RWPE2 (cell line): ENCODE data around the gene DDI2.

ENCODE experiments used
- ATAC-seq: fragments of 200-7000 bp; cut with Tn5 transposase; 3 replicates; pipeline ENCODE4 v1.9.1; 2021; ENCODE audit warnings: low read depth
- DNase-seq: peaks from one replicate; pipeline ENCODE4 v3.0.0-alpha.2; 2020; ENCODE audit warnings: low spot score
- H3K27ac ChIP-seq: fragments of 450-650 bp; 2 replicates; pipeline ENCODE4 v1.5.1; 2017; ENCODE audit warnings: mild to moderate bottlenecking; ENCODE audit not compliant: poor library complexity, severe bottlenecking
- H3K27me3 ChIP-seq: fragments of 250-450 bp; sonication (Bioruptor Pico); 2 replicates; pipeline ENCODE4 v1.5.1; 2021; ENCODE audit warnings: mild to moderate bottlenecking, moderate library complexity; ENCODE audit not compliant: insufficient read depth, poor library complexity, severe bottlenecking
- H3K36me3 ChIP-seq: fragments of 250-450 bp; sonication (Bioruptor Pico); 2 replicates; pipeline ENCODE4 v1.5.1; 2020; ENCODE audit warnings: low read depth, mild to moderate bottlenecking, moderate library complexity
- H3K4me1 ChIP-seq: fragments of 250-450 bp; sonication (Bioruptor Pico); 2 replicates; pipeline ENCODE4 v1.5.1; 2021; ENCODE audit warnings: mild to moderate bottlenecking, moderate library complexity; ENCODE audit not compliant: insufficient read depth, poor library complexity, severe bottlenecking
- H3K4me3 ChIP-seq: fragments of 250-450 bp; sonication (Bioruptor Pico); 2 replicates; pipeline ENCODE4 v1.5.1; 2021; ENCODE audit warnings: mild to moderate bottlenecking, moderate library complexity; ENCODE audit not compliant: severe bottlenecking
- H3K9me3 ChIP-seq: fragments of 250-450 bp; sonication (Bioruptor Pico); 2 replicates; pipeline ENCODE4 v1.5.1; 2021; ENCODE audit warnings: mild to moderate bottlenecking, moderate library complexity; ENCODE audit not compliant: severe bottlenecking
- TF ChIP-seq, protein P1 (sequence below): fragments of 450-650 bp; IDR thresholded peaks from one replicate; pipeline ENCODE4 v1.5.1; 2017; ENCODE audit warnings: mild to moderate bottlenecking, moderate library complexity; ENCODE audit not compliant: poor library complexity, severe bottlenecking

The DDI2 gene

DNA sequence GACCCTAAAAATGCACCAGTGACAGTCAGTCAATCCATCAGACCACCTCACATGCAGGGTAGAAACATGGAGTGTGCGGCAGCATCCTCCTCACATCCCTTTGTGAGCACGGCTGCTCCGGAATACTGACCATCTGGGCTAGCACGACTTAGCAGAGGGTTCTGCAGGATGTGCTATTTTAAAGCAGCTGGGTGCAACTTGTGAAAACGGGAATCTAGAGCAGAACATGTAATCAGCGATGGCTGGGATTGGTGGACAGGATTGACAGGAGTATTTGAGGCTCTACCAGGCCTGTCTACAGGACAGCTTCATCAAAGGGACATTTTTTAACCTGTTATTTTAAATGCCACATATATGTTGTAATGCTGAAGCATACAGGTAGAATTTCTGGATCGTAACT lies 50.1 kb downstream of the DDI2 start:
- ATAC-seq (no peak), DNase-seq (no peak)
- H3K4me3 ChIP-seq: no peak overlapping the region
- H3K27me3 ChIP-seq: no peaks in the 10 kb centered on the region
- no peaks in the 10 kb centered on the region for H3K9me3 ChIP-seq
- H3K36me3 ChIP-seq: peaks cover under 1% of the 10 kb centered on the region
- TF ChIP-seq, protein P1, sequence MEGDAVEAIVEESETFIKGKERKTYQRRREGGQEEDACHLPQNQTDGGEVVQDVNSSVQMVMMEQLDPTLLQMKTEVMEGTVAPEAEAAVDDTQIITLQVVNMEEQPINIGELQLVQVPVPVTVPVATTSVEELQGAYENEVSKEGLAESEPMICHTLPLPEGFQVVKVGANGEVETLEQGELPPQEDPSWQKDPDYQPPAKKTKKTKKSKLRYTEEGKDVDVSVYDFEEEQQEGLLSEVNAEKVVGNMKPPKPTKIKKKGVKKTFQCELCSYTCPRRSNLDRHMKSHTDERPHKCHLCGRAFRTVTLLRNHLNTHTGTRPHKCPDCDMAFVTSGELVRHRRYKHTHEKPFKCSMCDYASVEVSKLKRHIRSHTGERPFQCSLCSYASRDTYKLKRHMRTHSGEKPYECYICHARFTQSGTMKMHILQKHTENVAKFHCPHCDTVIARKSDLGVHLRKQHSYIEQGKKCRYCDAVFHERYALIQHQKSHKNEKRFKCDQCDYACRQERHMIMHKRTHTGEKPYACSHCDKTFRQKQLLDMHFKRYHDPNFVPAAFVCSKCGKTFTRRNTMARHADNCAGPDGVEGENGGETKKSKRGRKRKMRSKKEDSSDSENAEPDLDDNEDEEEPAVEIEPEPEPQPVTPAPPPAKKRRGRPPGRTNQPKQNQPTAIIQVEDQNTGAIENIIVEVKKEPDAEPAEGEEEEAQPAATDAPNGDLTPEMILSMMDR: no peak
- H3K27ac ChIP-seq: no peak overlapping the region
- H3K4me1 ChIP-seq: no peaks in the 10 kb centered on the region

DNA sequence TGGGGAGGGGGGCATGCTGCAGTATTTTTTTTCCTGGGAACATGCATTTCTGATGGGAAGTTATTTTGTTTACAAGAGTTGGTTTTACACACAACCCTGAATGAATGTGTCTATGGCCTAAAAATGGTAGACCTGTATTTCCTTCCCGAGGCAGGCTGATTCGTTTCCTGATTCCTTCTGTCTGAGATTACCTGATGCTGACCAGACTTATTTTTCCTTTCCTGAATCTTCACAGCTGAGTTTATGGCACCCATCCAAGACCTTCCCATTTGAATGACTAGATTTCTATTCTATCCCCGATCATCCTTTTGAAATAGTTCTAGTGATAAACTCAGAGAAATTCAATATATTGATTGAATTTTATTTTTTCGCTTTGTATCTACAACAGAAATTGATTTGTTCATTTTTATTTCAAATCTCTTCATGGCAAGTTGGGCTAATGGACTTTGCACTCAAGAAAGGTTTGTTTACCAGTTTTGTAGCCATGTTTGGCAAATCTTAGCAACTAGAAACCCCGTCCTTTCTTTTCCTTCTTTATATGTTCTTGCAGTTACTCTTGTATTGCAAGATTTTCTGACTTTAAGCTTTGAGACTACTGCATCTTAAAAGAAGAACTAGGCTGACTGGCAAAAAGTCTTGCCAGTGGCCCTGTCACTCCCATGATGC lies 51.0 kb downstream of the DDI2 start:
- TF ChIP-seq, protein P1: no peak
- no peak for DNase-seq
- Histone ChIP-seq H3K4me3 (no peak overlapping the region), H3K9me3 (no peaks in the 10 kb centered on the region), H3K36me3 (no peaks in the 10 kb centered on the region), H3K4me1 (no peaks in the 10 kb centered on the region), H3K27ac (no peak overlapping the region), H3K27me3 (no peaks in the 10 kb centered on the region)
- ATAC-seq: no peak

DNA sequence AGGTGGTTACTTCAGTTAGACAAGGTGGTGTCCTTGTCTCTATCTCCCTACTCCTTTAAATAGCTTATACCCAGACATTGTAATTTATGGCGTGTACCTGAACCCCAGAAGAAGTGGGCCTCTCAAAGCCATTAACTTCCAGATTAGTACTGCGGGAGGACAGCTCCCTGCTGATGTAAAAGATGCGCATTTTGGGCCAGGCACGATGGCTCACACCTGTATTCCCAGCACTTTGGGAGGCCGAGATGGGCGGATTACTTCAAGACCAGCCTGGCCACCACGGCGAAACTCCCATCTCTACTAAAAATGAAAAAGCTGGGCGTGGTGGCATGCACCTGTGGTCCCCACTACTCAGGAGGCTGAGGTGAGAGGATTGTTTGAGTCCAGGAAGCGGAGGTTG lies 51.8 kb downstream of the DDI2 start:
- no peaks in the 10 kb centered on the region for H3K9me3 ChIP-seq
- no peak for ATAC-seq
- H3K27me3 ChIP-seq: no peaks in the 10 kb centered on the region
- no peak for DNase-seq
- TF ChIP-seq, protein P1: no peak
- H3K4me3 ChIP-seq: no peak overlapping the region
- H3K4me1 ChIP-seq: no peaks in the 10 kb centered on the region
- H3K27ac ChIP-seq: no peak overlapping the region
- no peaks in the 10 kb centered on the region for H3K36me3 ChIP-seq

DNA sequence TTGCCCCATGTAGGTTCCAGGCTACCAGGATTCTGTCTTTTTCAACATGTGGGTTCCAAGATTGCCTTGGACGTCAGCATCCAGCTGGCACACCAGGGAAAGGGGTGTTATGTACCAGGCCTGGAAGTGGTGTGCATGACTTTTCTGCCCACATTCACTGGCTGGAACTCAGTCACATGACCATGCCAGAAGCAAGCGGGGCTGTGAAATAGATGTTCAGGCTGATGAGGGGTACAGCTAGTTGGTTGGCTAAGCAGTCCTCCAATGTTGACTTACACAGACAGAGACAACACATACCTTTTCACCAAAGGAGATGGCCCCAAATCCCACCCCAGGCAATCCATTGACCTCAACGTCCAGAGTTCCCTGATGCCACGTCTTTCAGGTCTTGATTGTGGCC lies 52.6 kb downstream of the DDI2 start:
- TF ChIP-seq, protein P1: no peak
- Histone ChIP-seq H3K4me1 (peaks cover 3% of the 10 kb centered on the region), H3K27ac (no peak overlapping the region), H3K27me3 (no peaks in the 10 kb centered on the region), H3K4me3 (no peak overlapping the region), H3K9me3 (no peaks in the 10 kb centered on the region), H3K36me3 (no peaks in the 10 kb centered on the region)
- DNase-seq (no peak), ATAC-seq (no peak)

DNA sequence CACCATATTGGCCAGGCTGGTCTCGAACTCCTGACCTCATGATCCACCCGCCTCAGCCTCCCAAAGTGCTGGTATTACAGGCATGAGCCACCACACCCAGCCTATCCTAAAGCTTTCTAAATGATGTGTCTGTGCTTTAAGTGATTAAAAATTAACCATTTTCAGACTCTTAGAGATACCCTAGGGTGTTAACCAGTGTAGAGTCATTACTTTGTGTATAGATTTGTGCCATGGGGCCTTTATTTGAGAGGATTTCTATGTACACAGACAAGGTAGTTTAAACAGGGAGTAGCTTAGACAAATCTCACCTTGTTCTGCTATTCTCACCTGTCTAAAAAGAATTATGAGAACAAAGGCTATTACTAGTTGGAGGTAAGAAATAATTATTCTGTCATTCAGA lies 54.2 kb downstream of the DDI2 start:
- no peak for ATAC-seq
- Histone ChIP-seq H3K4me1 (peaks cover 3% of the 10 kb centered on the region), H3K27ac (no peak overlapping the region), H3K4me3 (no peak overlapping the region), H3K9me3 (no peaks in the 10 kb centered on the region), H3K27me3 (no peaks in the 10 kb centered on the region), H3K36me3 (no peaks in the 10 kb centered on the region)
- TF ChIP-seq, protein P1: no peak
- DNase-seq: no peak
